ENCODE results near the gene KLHL35.

- TF ChIP-seq POLR2A (IDR thresholded peaks at IDR 0.05) (no peak), CTCF (IDR thresholded peaks at IDR 0.05) (no peak)
Measured at GRCh38 chr11:75439026-75439425, 6.0 kb upstream of the KLHL35 start.

Measured in uterus (tissue), 2 donors.